ENCODE data around the gene MDFIC2. TPM values are rescaled to one million over a fixed set of nuclear protein-coding genes. Genes with fewer than 3 reads are reported as not detected.

Gene MDFIC2
- total RNA-seq, 1 donor from 2014 or later, result not detected

GRCh38 chr3:70201975-70202374 lies 110.5 kb downstream of the MDFIC2 start:
- Mint-ChIP-seq H3K9me3 (no peaks in the 10 kb centered on the region), H3K4me1 (ENCODE audit: low read depth) (no peaks in the 10 kb centered on the region), H3K27me3 (ENCODE audit: insufficient read depth) (peaks cover 4% of the 10 kb centered on the region), H3K27ac (no peak overlapping the region), H3K4me3 (no peak overlapping the region), H3K36me3 (ENCODE audit: low read depth) (no peaks in the 10 kb centered on the region)
- intact Hi-C loops (cut with micrococcal nuclease), result no loop called here
- no peak for DNase-seq (ENCODE audit: low spot score)

DNA sequence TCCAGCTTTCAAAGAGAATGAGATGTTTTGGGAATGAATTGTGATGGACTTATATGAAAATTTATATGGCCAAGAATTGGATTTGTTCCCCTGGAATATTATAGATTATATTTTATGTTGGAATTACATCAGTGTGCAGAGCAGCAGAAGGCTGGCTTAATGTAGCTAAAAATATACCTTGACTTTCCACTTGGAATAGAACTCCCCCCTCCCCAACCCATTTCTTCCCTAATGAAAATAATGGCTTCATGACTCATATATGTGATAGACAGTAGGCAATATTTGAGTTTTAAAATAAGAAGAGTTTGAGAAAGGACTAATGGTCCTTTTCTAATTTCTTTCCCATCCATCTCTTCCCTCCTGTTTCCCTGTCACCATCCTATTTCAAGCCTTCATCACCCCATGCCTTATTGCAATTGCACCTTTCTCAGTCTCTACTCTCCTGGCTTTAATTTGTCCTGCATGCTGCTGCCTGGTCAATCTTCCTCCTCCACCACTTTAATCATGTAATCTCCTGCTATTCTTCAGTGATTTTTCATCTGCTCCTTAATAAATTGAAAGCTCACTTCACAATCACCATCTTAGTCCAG lies 122.5 kb downstream of the MDFIC2 start:
- Mint-ChIP-seq H3K9me3 (no peaks in the 10 kb centered on the region), H3K27ac (no peak overlapping the region), H3K27me3 (ENCODE audit: insufficient read depth) (no peaks in the 10 kb centered on the region), H3K4me1 (ENCODE audit: low read depth) (no peaks in the 10 kb centered on the region), H3K4me3 (no peak overlapping the region), H3K36me3 (ENCODE audit: low read depth) (no peaks in the 10 kb centered on the region)
- intact Hi-C loops (cut with micrococcal nuclease), result no loop called here
- DNase-seq (ENCODE audit: low spot score), result no peak

DNA sequence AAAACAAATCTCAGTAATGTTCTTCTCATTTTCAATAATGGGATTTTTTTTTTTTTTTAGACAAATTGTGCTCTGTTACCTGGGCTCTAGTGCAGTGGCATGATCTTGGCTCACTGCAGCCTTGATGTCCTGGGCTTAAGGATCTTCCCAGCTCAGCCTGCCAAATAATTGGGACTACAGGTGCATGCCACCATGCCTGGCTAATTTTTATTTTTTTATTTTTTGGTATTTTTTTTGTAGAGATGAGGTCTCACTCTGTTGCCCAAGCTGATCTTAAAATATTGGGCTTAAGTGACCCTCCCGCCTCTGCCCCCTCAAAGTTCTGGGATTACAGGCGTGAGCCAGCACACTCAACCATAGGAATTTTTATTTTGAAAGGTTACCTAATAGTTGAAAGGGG lies 126.2 kb downstream of the MDFIC2 start:
- H3K9me3 Mint-ChIP-seq, result no peaks in the 10 kb centered on the region

GRCh38 chr3:70185661-70186060 lies 126.8 kb downstream of the MDFIC2 start:
- no peak overlapping the region for H3K4me3 Mint-ChIP-seq
- intact Hi-C loops (cut with micrococcal nuclease), result no loop called here

More for the DNA sequence above, 126.2 kb downstream of the MDFIC2 start:
- Mint-ChIP-seq H3K27me3 (ENCODE audit: insufficient read depth) (no peaks in the 10 kb centered on the region), H3K27ac (no peak overlapping the region), H3K36me3 (ENCODE audit: low read depth) (no peaks in the 10 kb centered on the region), H3K4me1 (ENCODE audit: low read depth) (no peaks in the 10 kb centered on the region), H3K4me3 (no peak overlapping the region)
- intact Hi-C loops (cut with micrococcal nuclease), result no loop called here
- DNase-seq (ENCODE audit: low spot score), result no peak

GRCh38 chr3:70183781-70184504 lies 128.5 kb downstream of the MDFIC2 start:
- intact Hi-C loops (cut with micrococcal nuclease), result no loop called here
- Mint-ChIP-seq H3K9me3 (no peaks in the 10 kb centered on the region), H3K27me3 (ENCODE audit: insufficient read depth) (no peaks in the 10 kb centered on the region), H3K27ac (no peak overlapping the region), H3K4me3 (no peak overlapping the region), H3K36me3 (ENCODE audit: low read depth) (no peaks in the 10 kb centered on the region), H3K4me1 (ENCODE audit: low read depth) (no peaks in the 10 kb centered on the region)
- DNase-seq (ENCODE audit: low spot score), result no peak

More at GRCh38 chr3:70185661-70186060, 126.8 kb downstream of the MDFIC2 start:
- H3K27ac Mint-ChIP-seq, result no peak overlapping the region
- H3K9me3 Mint-ChIP-seq, result no peaks in the 10 kb centered on the region
- no peaks in the 10 kb centered on the region for H3K36me3 Mint-ChIP-seq (ENCODE audit: low read depth)
- H3K4me1 Mint-ChIP-seq (ENCODE audit: low read depth), result no peaks in the 10 kb centered on the region
- no peak for DNase-seq (ENCODE audit: low spot score)
- no peaks in the 10 kb centered on the region for H3K27me3 Mint-ChIP-seq (ENCODE audit: insufficient read depth)

DNA sequence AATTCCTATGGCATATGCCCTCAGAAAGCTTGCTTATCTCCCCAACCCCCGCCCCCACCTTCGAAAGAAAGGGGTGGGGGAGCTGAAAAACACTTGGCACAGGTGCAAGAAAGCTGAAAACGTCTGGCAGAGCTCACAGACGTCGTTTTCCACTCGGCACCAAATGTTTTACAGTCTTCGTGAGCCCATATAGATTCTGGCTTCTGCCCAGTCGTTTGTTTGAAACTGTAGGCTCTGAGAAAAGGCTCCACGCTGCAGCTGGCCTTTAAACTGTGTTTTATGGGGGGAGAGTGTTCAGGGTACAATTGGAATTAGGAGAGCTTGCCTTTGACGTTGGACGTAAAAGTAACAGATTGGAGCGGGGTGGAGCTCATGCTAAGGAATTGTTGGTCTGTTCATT lies 130.3 kb downstream of the MDFIC2 start:
- intact Hi-C loops (cut with micrococcal nuclease), result no loop called here
- no peaks in the 10 kb centered on the region for H3K27me3 Mint-ChIP-seq (ENCODE audit: insufficient read depth)

DNA sequence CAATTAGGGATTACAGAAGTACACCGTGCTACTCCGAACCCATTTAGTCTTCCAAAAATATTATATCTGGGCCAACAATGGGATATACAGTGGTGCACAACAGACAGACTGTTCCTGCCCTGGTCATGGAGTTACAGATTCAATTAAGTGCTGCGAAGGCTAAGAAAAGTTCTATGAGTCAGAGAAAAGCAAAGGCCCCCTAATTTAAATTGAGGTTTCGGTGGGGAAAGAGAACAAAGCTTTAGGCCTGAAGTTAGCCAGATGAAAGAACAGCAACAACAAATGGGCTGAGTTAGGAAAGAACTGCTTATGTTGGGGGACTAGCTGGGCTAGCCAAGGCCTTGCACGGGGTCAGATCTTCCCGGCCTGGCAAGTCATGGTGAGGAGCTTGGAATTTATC lies 131.8 kb downstream of the MDFIC2 start:
- intact Hi-C loops (cut with micrococcal nuclease), result no loop called here
- Mint-ChIP-seq H3K36me3 (ENCODE audit: low read depth) (no peaks in the 10 kb centered on the region), H3K4me3 (no peak overlapping the region), H3K9me3 (no peaks in the 10 kb centered on the region), H3K27me3 (ENCODE audit: insufficient read depth) (no peaks in the 10 kb centered on the region), H3K27ac (no peak overlapping the region), H3K4me1 (ENCODE audit: low read depth) (no peaks in the 10 kb centered on the region)
- DNase-seq (ENCODE audit: low spot score), result no peak

More for the DNA sequence above, 130.3 kb downstream of the MDFIC2 start:
- Mint-ChIP-seq H3K4me3 (no peak overlapping the region), H3K27ac (no peak overlapping the region), H3K4me1 (ENCODE audit: low read depth) (no peaks in the 10 kb centered on the region), H3K9me3 (no peaks in the 10 kb centered on the region), H3K36me3 (ENCODE audit: low read depth) (no peaks in the 10 kb centered on the region)
- DNase-seq (ENCODE audit: low spot score), result no peak

DNA sequence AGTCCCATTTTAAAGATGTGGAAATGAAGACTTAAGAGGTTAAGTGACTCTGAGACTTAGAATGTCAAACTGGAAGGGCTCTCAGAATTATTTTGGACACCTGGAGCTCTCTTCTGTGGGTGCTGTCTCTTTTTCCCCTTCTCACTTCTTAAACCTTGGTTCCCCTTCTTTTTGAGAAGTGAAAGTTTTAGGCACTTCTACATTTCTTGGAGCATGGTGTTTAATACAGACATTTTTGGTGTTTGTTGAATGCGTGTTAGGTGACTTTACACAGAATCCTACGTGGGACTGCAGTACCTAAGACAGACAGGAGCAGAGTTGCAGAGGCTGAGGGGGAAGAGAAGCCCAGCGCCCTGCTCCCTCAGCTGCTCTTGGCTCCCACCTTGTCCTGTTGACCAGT lies 133.3 kb downstream of the MDFIC2 start:
- Mint-ChIP-seq H3K4me3 (no peak overlapping the region), H3K27me3 (ENCODE audit: insufficient read depth) (peaks cover under 1% of the 10 kb centered on the region), H3K9me3 (no peaks in the 10 kb centered on the region)

GRCh38 chr3:70177881-70178645 lies 134.4 kb downstream of the MDFIC2 start:
- H3K9me3 Mint-ChIP-seq, result no peaks in the 10 kb centered on the region
- intact Hi-C loops (cut with micrococcal nuclease), result no loop called here
- peaks cover 3% of the 10 kb centered on the region for H3K27me3 Mint-ChIP-seq (ENCODE audit: insufficient read depth)
- no peaks in the 10 kb centered on the region for H3K4me1 Mint-ChIP-seq (ENCODE audit: low read depth)
- no peak overlapping the region for H3K4me3 Mint-ChIP-seq
- no peaks in the 10 kb centered on the region for H3K36me3 Mint-ChIP-seq (ENCODE audit: low read depth)
- no peak overlapping the region for H3K27ac Mint-ChIP-seq
- DNase-seq (ENCODE audit: low spot score), result no peak

More for the DNA sequence above, 133.3 kb downstream of the MDFIC2 start:
- H3K36me3 Mint-ChIP-seq (ENCODE audit: low read depth), result no peaks in the 10 kb centered on the region
- no peak for DNase-seq (ENCODE audit: low spot score)
- intact Hi-C loops (cut with micrococcal nuclease), result no loop called here
- no peaks in the 10 kb centered on the region for H3K4me1 Mint-ChIP-seq (ENCODE audit: low read depth)
- no peak overlapping the region for H3K27ac Mint-ChIP-seq

DNA sequence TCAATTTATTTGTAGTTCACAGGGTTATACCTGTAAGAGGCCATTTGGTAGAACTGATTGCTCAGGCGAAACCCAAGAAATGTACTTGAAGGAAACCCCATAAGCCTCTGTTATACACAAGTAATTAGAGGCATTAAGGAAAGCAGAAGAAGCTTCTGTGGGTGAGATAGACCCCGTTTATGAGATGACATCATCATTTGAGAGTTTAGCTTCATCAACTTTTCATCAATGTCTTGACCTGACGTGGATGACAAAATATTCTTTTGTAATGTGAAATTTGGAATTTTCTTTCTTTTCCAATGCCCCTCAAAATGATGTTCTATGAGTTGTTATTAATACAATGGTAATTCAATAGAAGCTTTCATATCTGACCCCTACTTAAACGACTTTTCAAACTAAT lies 136.2 kb downstream of the MDFIC2 start:
- Mint-ChIP-seq H3K36me3 (ENCODE audit: low read depth) (no peaks in the 10 kb centered on the region), H3K9me3 (no peaks in the 10 kb centered on the region), H3K27me3 (ENCODE audit: insufficient read depth) (peaks cover 3% of the 10 kb centered on the region), H3K4me1 (ENCODE audit: low read depth) (no peaks in the 10 kb centered on the region), H3K27ac (no peak overlapping the region), H3K4me3 (no peak overlapping the region)
- intact Hi-C loops (cut with micrococcal nuclease), result no loop called here
- DNase-seq (ENCODE audit: low spot score), result no peak

- H3K9me3 Mint-ChIP-seq, result no peaks in the 10 kb centered on the region
- no peaks in the 10 kb centered on the region for H3K36me3 Mint-ChIP-seq (ENCODE audit: low read depth)
- no peaks in the 10 kb centered on the region for H3K4me1 Mint-ChIP-seq (ENCODE audit: low read depth)
- intact Hi-C loops (cut with micrococcal nuclease), result no loop called here
- H3K27ac Mint-ChIP-seq, result no peak overlapping the region
- no peaks in the 10 kb centered on the region for H3K27me3 Mint-ChIP-seq (ENCODE audit: insufficient read depth)
- no peak for DNase-seq (ENCODE audit: low spot score)
- no peak overlapping the region for H3K4me3 Mint-ChIP-seq
Measured at GRCh38 chr3:70156808-70157207, 155.6 kb downstream of the MDFIC2 start.

GRCh38 chr3:70150599-70150998 lies 161.8 kb downstream of the MDFIC2 start:
- H3K27me3 Mint-ChIP-seq (ENCODE audit: insufficient read depth), result no peaks in the 10 kb centered on the region
- H3K4me3 Mint-ChIP-seq, result no peak overlapping the region
- H3K9me3 Mint-ChIP-seq, result no peaks in the 10 kb centered on the region
- no peak overlapping the region for H3K27ac Mint-ChIP-seq
- DNase-seq (ENCODE audit: low spot score), result no peak
- H3K36me3 Mint-ChIP-seq (ENCODE audit: low read depth), result no peaks in the 10 kb centered on the region
- intact Hi-C loops (cut with micrococcal nuclease), result no loop called here
- no peaks in the 10 kb centered on the region for H3K4me1 Mint-ChIP-seq (ENCODE audit: low read depth)

GRCh38 chr3:70149714-70150400 lies 162.6 kb downstream of the MDFIC2 start:
- Mint-ChIP-seq H3K27ac (no peak overlapping the region), H3K4me1 (ENCODE audit: low read depth) (no peaks in the 10 kb centered on the region), H3K4me3 (no peak overlapping the region), H3K9me3 (no peaks in the 10 kb centered on the region), H3K36me3 (ENCODE audit: low read depth) (no peaks in the 10 kb centered on the region), H3K27me3 (ENCODE audit: insufficient read depth) (no peaks in the 10 kb centered on the region)
- no peak for DNase-seq (ENCODE audit: low spot score)
- intact Hi-C loops (cut with micrococcal nuclease), result no loop called here

Measured in activated T-helper 1 cell treated with anti-CD3 and anti-CD28 coated beads, Interleukin-12 subunit alpha, Interleukin-12 subunit beta, Interleukin-2, Interleukin-4 antibody, amounts not matched to agents 30 ng/mL and 10 ng/mL and 1 ng/mL, durations not matched to agents 14 hours and 24 hours and 36 hours (primary cell).